Measurements from ENCODE around the gene LAMC1. TPM values are rescaled to one million over a fixed set of nuclear protein-coding genes. Genes with fewer than 3 reads are reported as not detected.

LAMC1 gene
- total RNA-seq, 1 donor from 2014 or later = 104 TPM

DNA sequence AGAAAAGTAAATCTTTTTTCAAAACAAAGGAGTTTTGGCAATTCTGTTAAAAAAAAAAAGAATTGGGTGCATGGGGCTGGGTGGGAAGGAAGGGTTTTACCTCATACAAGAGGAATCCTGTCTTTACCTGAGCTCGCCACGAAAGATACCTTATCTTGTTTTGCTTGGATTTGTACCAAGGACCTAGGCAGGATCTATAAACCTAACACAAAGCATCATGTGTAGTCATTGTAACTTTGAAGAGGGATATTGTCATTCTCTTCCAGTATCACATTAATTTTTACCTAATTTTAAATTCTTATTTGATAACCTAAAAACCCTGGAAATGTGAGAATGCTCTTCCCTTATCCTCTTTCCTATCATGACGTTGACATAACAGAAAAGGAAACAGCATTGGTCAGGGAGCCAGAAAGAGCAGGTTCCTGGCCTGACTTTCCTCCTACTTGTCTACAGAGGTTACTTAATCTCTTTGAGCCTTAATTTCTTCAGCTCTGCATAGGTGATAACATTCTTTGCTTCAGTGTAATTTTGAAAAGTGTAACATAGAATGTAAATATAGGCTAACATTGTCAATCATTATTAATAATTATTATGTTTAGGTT, 4.0 kb upstream of the LAMC1 start:
- no peak for DNase-seq (ENCODE audit: low spot score)
- intact Hi-C loops (cut with DNase I) = no loop called here

DNA sequence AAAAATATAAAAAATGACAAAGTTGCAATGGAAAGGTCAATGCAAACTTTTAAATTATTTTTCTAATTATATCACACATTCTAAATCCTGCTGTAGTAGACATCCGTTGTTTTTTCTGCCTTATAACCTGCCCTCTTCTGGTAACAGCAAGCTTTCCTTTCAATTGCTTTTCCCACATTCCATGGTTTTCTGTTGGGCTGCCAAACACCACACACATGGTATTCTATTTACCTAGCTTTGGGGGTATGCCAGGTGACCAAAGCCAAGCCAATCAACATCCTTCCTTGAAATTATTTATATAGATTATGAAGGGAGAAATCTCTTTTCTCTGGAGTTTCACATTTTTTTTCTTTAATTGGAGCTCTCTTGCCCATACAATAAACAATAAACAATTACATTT, 3.4 kb upstream of the LAMC1 start:
- DNase-seq (ENCODE audit: low spot score) = no peak
- intact Hi-C loops (cut with DNase I) = loop anchor here (5.0 kb wide), 1 partner anchor 212 kb away; no protein-coding TSS in a partner anchor

DNA sequence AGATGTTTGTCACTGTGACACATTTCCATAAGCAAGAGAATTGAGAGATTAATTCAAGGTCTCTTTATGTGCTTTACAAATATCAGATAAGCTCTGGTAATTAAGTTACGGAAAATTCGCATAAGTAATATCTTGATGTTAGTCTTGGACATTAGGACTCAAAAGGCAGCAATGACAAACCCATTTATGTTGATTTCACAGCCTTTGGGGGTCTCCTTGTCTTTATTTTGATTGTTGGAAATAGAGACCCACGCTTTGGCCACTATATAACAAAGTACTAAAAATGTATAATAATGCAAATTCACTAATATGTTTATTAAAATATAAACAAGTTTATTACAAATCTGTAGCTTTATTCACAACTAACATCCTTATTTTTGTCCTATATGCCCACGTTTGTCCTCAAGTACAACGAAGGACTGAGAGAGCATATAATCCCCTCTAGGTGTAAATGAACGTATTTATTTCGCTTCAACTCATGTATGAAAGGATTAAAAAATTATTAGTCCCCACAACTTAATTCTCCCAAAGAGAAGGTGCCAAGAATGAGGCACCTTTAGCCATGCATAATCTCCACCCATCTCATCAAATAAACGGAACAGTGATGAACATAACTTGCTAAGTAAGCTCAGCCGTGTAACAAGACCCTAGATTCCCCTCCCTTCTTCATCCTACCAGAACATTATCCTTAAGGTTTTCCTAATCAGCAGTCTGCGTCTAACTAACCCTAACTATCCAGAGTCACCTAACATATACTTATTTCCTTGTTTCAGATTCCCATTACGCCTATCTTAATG, 1.6 kb upstream of the LAMC1 start:
- no peak for DNase-seq (ENCODE audit: low spot score)
- intact Hi-C loops (cut with DNase I) = loop anchor here (2.0 to 5.0 kb wide), 3 partner anchors 59 to 211 kb away; no protein-coding TSS in a partner anchor

DNA sequence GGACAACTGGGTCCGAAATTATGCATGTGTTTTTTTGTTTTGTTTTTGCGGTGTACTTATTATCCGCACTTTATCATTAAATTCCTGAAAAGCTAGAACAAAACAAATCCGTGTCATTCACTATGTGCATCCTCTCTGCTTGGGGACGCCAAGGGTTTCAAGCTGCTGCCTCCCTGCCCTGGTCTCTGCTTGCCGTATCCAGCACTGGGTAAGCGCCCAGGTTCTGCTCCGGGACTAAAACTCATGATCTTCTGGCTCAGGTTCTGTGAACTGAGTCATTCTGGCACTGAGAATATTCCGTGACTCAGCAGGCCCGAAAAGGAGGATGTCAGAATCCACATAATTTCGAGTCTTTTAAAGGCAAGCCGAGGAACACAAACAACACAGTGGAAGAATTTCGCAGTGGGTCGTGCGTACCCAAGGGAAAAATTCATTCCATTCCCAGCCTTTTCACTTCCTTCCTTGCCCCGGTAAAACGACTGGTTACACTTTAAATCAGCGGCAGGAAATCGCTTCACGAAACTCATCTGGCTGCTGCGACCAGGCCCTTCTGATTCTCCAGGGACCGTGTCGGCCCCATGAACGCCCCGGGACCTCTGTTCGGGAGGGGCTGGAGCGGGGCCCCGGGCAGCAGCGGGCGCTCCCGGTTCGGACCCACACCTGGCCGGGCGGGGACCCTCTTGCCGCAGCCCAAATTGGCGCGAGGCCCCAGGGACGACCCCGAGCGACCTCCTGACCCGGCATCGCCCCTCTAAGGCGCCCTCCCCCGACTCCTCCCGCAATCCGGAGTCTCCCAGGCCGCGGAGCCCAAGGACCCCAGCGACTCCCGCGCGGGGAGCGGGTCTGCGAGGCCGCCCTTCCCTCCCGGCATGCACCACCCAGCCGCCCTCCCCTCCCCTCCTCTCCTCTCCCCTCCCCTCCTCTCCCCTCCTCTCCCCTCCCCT, 746 bp upstream of the LAMC1 start:
- intact Hi-C loops (cut with DNase I) = loop anchor here (2.0 to 5.0 kb wide), 3 partner anchors 60 to 210 kb away; no protein-coding TSS in a partner anchor
- DNase-seq (ENCODE audit: low spot score) = peak; percentile 91

DNA sequence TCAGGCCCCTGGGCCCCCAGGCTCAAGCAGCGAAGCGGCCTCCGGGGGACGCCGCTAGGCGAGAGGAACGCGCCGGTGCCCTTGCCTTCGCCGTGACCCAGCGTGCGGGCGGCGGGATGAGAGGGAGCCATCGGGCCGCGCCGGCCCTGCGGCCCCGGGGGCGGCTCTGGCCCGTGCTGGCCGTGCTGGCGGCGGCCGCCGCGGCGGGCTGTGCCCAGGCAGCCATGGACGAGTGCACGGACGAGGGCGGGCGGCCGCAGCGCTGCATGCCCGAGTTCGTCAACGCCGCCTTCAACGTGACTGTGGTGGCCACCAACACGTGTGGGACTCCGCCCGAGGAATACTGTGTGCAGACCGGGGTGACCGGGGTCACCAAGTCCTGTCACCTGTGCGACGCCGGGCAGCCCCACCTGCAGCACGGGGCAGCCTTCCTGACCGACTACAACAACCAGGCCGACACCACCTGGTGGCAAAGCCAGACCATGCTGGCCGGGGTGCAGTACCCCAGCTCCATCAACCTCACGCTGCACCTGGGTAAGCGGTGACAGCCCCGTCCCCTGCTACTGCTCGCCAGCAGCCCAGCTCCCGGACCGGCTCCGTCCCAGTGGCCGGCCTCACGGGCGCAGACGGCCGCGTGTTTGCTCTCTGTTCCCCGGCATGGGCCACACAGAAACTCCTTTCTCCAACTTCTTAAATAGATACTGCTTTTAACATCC, 539 bp downstream of the LAMC1 start:
- intact Hi-C loops (cut with DNase I) = loop anchor here (2.0 to 5.0 kb wide), 3 partner anchors 61 to 209 kb away; no protein-coding TSS in a partner anchor
- peak; percentile 88 for DNase-seq (ENCODE audit: low spot score)

DNA sequence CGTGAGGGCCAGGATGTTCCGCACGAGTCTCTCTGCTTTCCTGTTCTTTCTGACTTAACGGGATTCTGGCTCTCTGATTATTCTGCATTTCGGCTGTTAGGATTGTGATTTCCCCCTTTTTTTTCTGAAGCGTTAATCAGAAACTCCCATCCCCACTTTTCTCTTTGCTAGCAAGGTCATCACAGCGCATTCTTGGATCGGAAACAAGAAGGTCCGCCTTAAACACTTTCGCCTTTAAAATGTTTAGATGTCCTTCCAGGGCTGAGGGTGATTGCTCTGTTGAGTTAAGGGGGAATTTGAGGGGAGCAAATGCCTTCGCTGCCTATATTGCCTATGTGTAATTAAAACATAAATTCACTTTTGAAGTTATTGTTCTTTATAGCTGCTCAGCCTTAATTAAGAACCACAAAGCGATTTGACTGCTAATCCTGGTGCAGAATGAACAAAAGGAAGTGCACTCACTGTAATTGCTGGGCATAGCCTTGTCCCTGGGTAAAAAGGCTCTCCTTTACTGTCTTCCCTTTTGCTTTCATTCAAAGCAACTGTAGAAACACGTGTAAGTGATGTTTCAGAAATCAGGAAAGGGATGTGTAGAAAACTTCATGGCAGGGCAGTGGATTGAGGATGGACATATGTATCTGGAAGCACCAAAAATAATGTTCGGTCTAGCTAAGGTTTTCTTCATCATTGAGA, 1.2 kb downstream of the LAMC1 start:
- intact Hi-C loops (cut with DNase I) = loop anchor here (5.0 kb wide), 2 partner anchors 113 to 208 kb away; no protein-coding TSS in a partner anchor
- DNase-seq (ENCODE audit: low spot score) = no peak

DNA sequence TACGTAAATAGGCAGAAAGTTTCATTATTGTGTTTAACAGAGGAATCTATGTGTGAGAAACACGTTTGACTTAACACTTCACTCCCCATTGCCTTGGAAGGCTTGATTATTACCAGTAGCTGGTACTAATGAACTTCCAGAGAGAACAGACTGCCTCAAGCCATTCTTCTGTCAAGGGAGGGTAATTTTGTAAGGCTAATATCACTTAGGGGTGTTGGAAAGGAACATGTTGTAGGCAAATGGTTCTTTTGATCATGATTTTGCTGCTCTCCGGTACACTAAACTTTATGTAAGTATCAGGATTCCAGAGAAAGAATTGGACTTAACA, 1.8 kb downstream of the LAMC1 start:
- intact Hi-C loops (cut with DNase I) = loop anchor here (5.0 kb wide), 1 partner anchor 112 kb away; no protein-coding TSS in a partner anchor
- no peak for DNase-seq (ENCODE audit: low spot score)

DNA sequence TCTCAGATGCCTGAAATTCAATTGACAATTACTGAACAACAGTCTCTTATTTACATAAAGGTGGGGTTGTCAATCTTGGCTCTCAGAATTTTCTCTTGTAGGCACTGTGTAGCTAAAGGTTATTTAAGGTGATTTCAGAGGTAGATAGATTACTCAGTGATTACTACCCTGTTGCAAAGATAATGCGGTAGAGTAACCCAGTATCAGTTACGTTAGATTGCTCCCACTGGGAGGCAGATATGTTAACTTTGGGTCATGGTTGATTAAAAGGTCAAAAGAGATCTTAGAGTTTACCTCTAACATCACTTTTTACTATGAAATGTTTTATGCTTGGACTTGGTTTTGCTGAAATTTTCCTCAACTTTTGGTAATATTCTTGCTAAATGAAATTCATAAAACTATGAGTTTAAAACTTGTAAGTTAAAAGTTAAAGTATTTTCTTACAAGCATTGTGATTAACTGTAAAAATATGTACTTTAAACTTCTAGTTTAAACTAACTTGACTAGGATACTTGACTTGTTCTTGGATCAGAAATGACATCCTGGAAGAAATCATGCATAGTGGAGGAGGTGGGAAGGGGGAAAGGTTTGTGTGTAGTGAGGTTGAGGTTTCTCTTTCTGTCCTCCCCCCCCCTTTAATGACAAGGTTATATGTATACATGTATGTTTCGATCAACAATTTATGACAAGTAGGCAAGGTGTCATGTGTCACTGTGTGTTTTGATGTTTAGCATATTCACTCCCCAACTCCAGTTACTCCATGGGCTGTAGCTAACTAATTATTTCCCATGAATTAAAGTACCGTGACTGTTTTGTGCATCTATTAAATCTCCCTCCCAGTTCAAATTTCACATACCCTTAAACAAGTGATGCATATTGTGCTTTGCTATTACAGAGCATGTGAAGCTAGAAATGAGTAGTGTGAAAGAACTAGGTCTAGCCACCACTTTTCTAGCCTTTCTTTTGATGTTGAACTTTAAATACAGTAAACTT, 2.9 kb downstream of the LAMC1 start:
- intact Hi-C loops (cut with DNase I) = loop anchor here (5.0 kb wide), 1 partner anchor 111 kb away; no protein-coding TSS in a partner anchor

DNA sequence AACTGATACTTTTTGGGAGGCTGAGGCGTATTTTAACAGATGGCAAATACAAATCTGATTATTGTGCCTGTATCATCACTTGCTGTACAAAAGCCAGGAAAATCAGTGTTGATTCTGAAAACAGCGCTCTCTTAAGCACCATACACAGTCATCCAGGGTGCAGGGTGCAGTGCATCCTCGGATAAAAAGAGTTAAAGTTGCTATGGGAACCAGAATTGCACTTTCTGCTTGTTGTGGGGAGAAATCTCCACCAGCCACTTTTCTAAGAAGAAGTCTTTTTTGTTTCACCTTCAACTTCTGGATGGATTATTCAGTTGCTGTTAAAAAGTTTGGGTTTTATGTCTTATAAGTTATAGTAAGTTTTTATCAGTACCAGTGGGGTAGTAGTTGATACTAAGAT, 3.8 kb downstream of the LAMC1 start:
- intact Hi-C loops (cut with DNase I) = loop anchor here (5.0 kb wide), 1 partner anchor 110 kb away; no protein-coding TSS in a partner anchor
- no peak for DNase-seq (ENCODE audit: low spot score)

More for the DNA sequence above, 2.9 kb downstream of the LAMC1 start:
- DNase-seq (ENCODE audit: low spot score) = no peak

DNA sequence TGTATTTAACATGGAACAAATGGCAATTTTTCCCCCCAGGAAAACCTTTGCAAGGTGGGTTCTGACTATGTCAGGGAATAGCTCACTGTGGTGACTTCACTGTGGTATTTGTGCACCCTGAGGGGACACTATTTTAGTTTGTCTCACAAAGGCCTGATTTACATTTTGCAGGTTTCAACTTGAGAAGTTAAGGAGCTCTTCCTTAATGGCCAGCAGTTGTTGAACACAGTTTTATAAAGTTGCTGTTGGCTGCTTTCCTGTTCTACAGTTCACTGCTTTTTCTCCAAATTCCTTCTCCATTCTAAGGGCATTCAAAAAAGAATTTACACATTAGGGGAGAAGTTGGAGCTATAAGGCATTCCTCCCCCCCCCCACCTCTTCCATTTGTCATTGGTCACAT, 4.6 kb downstream of the LAMC1 start:
- no peak for DNase-seq (ENCODE audit: low spot score)
- intact Hi-C loops (cut with DNase I) = loop anchor here (5.0 kb wide), 1 partner anchor 110 kb away; no protein-coding TSS in a partner anchor

DNA sequence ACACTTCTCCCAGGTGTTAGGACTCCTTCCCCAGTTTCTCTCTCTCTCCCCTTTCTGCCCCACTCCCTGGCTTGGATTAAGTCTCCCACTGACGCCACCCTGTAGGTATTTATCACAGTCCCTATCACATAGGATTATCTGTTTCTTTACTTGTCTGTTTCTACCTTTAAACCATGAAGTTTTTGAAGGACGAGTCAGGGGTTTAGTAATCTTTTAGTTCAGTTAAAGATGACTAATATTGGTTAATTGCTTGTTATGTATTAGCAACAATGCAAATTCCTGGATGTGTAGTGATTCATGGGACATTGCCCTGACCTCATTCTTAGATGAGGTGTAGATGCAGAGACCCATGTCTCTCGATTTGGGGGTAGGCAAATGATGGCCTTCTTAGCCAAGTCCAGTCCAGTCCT, 6.4 kb downstream of the LAMC1 start:
- DNase-seq (ENCODE audit: low spot score) = no peak
- intact Hi-C loops (cut with DNase I) = loop anchor here (5.0 kb wide), 1 partner anchor 108 kb away; no protein-coding TSS in a partner anchor

DNA sequence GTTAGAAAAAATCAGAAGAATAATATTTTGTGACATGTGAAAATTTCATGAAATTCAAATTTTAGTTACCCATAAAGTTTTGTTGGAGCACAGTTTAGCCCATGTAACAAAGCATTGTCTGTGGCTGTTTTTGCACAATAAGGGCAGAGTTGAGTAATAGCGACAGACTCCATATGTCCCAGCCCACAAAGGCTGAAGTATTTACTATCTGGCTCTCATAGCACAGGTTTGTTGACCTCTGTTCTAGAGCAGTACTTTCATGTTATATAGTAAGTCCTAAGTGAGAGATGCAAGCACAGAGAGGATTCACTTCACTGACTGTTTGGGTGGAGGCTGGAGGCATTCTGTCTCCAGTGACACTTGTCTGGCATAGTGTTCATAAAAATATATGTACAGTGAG, 6.8 kb downstream of the LAMC1 start:
- no peak for DNase-seq (ENCODE audit: low spot score)
- intact Hi-C loops (cut with DNase I) = no loop called here

DNA sequence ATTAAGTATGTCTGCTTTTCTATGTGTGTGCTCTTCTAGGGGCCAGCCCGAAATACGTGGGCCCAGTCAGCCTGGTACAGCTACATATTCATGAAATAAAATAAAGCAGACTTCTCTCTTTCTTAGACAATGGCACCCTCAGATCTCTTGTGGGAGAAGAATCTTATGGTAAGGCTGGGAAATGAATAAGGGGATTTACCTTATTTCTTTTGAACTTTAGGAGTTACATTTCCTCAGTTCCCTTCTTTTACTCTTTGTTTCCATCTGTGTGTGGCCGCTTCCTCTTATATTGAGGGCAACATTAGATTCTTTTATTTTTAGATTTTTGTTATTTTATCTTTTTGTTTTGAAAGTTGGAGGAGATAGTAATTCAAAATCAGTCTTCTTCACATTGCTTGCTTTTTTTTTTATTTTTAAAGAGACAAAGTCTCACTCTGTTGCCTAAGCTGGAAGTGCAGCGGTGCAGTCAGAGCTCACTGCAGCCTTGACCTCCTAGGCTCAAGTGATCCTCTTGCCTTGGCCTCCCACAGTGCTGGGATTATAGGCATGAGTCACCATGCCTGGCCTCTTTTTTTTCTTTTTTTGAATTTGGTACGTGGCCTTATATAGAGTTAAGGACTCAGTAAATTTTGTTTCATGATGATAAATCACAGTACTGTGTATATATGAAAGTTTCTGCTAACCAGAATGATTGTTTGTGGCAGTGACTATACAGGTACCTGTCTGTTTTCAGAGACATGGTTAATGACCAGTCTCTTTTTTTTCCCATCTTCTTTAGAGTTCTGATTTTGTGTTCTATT, 9.1 kb downstream of the LAMC1 start:
- intact Hi-C loops (cut with DNase I) = no loop called here
- no peak for DNase-seq (ENCODE audit: low spot score)

DNA sequence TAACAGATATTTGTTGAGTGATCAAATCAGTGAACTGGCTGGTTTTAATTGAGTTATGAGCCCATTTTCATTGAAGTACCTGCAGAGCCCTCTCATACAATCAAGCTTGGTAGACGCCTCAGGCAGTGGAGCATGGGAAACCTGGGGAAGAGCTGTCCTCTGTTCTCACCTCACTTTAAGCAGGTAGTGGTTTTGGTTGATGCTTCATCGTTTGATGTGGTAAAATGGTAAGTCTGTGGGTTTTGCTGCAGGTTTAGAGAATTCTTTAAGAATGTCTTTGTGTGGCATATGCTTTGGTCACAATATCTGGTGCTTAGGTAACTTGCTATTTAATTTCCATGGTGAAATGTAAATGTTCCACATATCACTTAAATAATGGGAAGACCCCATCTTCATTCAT, 10.0 kb downstream of the LAMC1 start:
- no peak for DNase-seq (ENCODE audit: low spot score)
- intact Hi-C loops (cut with DNase I) = no loop called here

DNA sequence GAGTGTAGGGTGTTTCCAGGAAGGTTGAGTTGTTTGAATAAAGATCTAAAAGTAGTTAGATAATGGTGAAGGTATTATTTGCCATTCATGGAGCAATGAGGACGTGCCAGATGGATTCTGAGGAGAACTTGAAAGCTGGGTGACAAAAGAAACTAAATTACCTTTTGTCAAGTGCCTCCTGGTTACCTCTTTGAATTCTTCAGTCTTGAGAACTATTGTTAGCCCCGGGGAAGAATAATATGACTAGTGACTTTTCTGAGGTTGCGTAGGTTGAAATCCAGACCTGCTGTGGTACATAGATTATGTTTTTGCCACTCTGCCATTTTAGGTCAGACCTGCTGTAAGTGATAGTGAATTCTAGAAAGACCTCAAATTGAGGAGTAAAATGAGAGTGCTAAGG, 11.5 kb downstream of the LAMC1 start:
- no peak for DNase-seq (ENCODE audit: low spot score)
- intact Hi-C loops (cut with DNase I) = no loop called here

DNA sequence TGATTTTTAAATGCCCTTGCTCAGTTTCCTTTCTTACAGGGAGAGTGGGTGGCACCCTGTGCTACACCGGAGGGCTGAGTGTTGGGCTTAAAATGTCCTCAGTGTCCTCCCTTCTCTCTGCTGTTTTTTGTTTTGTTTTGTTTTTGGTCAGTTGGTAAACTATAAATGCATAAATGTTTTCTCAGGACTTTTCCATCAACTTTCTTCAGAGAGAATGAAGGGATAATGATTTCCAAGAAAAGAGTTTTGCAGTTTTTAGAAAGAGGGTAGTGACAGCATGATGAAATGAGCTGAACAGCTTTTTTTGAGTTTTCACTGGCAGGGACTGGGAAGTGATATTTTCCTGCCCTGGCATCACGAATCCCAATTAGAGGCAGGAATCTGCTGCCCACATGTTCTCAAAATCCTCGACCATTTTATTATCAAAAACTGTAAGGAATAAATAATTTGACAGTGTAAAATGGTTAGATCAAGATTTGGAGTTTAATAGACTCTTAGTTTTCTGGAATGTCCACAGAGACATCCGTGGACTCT, 15.2 kb downstream of the LAMC1 start:
- intact Hi-C loops (cut with DNase I) = no loop called here
- DNase-seq (ENCODE audit: low spot score) = no peak
